ENCODE results near the gene BLMH.

- TF ChIP-seq CTCF (IDR thresholded peaks at IDR 0.05) (no peak), EP300 (IDR thresholded peaks at IDR 0.05) (no peak), POLR2A (IDR thresholded peaks at IDR 0.05) (no peak), POLR2AphosphoS5 (IDR thresholded peaks at IDR 0.05) (no peak)
Measured at GRCh38 chr17:30218799-30219198, 72.9 kb downstream of the BLMH start.
